H54 (cell line): ENCODE measurements around the gene LRP2.

Experiments used
- DNase-seq: peaks from one replicate; pipeline ENCODE4 v3.0.0; 2011; ENCODE audit warnings: low spot score, mixed read lengths; ENCODE audit not compliant: insufficient read length
- FAIRE-seq: peaks from 3 replicates; lab custom pipeline; 2011; peaks lifted over from hg19 to GRCh38; lab: Jason Lieb, UNC
- POLR2A ChIP-seq: IDR thresholded peaks from 2 replicates; pipeline ENCODE4 v1.6.1; 2011; ENCODE audit warnings: low read depth, mild to moderate bottlenecking, low read length

The LRP2 gene

GRCh38 chr2:169362894-169363559 lies 693 bp upstream of the LRP2 start:
- no peak for DNase-seq
- no peak for TF ChIP-seq POLR2A
- no peak for FAIRE-seq

DNA sequence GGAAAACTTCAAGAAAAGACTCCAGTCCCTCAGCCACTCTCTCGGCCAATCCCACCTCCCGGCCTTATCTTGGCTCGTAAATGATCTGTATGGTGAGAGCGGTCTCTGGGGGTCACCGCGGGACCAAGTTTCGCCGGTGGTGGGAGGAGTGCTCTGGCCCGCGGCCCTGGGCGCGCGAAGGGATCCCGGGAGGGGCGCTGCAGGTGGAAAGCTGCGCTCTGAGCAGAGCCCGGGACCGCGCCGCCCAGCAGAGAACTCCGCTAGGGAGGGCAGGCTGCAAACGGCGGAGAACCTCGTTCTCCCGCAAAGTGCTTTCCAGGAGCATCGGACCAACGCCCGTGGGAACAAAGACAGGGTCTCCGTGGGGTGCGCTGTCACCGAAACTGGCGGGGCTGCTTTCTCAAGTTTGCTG lies 622 bp downstream of the LRP2 start:
- DNase-seq (no peak), FAIRE-seq (no peak)
- no peak for TF ChIP-seq POLR2A

DNA sequence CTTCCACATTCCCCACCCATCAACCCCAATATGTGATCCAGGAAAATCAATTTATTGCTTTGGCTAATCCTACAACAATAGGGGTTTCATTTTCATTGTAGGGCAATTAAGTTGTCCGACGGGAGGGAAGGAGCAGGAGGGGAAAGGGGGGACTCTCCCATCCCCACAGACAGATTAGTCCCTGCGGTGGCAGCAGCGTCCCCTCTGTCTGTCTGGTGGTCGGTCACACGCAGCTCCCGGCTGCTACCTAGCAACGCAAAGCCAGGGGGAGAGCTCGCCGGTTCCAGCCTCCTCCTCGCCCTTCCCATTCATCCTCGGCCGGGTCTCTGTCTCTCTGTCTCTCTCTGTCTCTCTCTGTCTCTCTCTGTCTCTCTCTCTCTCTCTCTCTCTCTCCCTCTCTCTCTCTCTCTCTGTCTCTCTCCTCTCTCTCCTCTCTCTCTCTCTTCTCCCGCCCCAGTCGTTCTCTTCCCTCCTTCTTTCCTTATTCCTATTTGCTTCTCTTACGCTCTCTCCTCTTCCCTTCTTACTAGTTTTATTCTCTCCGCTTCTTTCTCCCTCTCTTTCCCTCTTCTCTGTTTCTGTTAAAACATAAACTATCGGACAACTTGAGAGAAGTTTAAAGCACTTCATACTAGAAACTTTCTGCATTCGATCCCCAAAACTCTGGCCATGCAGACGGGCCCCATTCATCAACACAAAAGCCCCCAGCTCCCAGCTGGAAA lies 1.2 kb downstream of the LRP2 start:
- TF ChIP-seq POLR2A: no peak
- DNase-seq (no peak), FAIRE-seq (no peak)

DNA sequence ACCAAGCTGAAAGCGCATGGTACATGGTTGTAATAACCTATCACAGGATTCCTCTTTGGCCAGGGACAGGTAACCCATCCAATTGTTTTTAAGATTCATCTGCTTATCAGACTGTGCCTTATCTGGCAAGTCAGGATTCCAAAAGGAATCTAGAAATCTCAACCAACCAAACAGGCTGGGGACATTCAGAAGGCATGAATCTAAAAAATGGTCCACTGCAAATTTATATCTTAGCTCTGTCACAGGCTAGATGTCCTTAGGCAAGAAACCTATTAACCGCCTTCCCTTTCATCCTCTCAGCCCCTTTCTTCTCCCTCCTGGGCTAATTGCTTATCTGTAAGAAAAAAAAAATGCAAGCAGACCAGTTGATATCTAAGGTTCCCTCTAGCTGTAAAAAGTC lies 4.3 kb downstream of the LRP2 start:
- FAIRE-seq (no peak), DNase-seq (no peak)
- TF ChIP-seq POLR2A: no peak

DNA sequence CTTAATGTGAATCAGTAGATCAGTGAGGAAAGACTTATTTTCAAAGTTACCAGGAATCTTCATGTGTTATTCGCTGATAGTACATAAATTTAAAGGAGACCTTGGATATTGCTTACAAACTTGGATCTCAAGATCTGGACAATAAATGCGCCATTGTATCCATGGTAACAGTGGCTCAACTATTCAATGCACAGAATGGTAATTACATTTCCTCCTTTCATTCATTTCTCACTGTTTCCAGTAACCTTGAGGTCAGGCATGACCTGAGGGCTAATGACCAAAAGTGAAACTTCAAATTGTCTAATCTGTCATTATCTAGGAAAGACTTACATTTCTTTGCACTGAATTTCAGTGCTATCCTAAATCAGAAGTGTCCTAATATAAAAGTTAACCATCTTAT lies 8.1 kb downstream of the LRP2 start:
- no peak for FAIRE-seq
- no peak for TF ChIP-seq POLR2A
- DNase-seq: no peak

DNA sequence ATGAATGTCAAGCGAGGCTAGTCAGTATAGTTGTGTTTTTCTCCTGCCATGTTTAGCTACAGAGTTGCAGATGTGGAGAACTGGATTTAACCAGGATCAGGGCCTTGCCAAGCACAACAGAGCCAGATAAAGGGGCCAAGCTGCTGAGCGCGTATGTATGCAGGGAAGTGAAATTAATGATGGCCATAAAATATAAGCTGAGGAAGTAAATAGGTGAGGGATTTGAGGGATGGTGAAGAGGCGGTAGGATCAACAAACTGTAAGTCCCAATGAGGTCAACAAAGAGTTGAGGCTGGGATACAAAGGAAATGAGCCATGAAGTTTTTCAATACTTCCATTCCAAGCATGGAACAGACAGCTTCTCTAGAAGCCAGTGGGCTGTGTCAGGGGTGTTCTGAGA lies 10.6 kb downstream of the LRP2 start:
- no peak for DNase-seq
- FAIRE-seq: no peak
- no peak for TF ChIP-seq POLR2A

- TF ChIP-seq POLR2A: no peak
- no peak for FAIRE-seq
Measured at GRCh38 chr2:169349535-169349934, 12.8 kb downstream of the LRP2 start.

GRCh38 chr2:169348321-169349024 lies 13.9 kb downstream of the LRP2 start:
- DNase-seq (no peak), FAIRE-seq (no peak)
- TF ChIP-seq POLR2A: no peak

More at GRCh38 chr2:169349535-169349934, 12.8 kb downstream of the LRP2 start:
- no peak for DNase-seq

DNA sequence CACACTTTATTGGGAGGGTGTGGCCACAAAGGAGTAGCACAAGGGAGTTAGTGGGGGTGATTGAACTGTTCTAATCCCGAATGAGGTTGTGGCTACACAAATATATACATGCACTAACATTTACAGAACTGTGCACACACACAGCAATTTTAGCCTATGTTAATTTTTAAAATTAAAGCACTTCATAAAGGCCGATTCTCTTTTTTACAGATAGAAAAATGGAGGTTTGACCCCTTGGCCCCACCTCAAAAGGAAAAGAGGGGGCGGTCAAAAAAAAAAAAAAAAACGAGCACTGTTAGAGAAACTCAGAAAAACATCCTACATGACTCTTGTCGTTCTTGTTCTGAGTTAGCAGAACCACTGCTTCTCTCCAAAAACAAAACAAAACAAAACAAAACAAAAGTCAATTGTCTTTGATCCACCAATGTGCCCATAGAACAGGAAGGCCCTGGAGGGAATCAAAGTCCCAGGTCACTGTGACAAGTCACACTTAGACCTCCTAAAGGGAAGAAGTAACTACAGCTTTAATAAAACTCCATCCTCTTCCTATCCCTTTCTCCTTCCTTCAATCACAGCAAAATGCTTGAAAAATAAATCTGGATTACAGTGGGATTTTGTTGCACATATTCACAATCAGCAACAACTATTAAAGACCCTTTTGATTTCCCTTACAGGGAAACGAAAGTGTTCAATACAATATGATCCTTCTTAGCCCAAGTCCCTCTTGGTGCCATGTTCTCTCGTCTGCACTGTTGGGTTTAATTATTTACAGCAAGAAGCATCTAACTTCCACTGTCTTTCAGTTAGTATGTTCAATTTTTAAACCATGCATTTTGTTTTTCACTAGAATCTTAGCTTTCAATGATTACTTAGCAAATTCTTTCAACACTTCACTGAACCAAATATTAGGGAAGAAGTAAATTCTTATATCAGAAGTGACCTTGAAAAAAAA lies 16.6 kb downstream of the LRP2 start:
- no peak for FAIRE-seq
- TF ChIP-seq POLR2A: no peak
- DNase-seq: no peak

DNA sequence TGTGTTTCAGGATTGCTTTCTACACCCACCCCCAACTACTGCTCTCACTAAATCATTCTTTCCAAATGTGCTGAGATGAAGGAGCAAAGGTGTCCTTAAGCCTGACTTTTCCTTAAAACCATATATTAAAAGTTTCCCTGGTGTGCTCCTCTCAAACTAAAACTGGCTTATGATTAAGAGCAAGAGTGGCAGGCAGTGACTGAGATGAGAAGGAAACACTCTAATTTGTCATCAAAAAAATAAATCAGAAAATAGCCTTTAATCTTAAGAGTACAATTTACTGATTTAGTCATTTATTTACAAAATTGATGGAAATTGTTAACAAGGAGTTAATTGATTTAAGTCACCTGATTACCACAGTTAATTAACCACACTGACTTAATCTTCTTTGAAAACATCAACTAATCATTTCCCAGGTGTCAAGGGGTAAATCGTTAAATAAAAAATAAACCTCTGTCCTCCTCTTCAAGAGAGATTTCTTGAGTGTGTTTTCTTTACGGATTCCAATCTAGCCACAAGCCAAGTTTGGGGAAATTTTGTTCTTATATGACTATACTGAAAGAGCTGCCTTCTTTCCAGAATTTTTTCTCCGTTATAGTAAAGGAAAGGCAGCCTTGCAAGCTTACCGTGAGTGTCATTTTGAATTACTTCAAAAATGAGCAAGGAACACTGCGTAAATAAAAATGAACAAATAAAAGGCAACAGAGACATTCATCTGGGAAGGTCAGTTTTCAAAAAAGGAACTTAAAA lies 17.4 kb downstream of the LRP2 start:
- DNase-seq (no peak), FAIRE-seq (no peak)
- no peak for TF ChIP-seq POLR2A

- FAIRE-seq (no peak), DNase-seq (no peak)
- no peak for TF ChIP-seq POLR2A
Measured at GRCh38 chr2:169343202-169343601, 19.1 kb downstream of the LRP2 start.

DNA sequence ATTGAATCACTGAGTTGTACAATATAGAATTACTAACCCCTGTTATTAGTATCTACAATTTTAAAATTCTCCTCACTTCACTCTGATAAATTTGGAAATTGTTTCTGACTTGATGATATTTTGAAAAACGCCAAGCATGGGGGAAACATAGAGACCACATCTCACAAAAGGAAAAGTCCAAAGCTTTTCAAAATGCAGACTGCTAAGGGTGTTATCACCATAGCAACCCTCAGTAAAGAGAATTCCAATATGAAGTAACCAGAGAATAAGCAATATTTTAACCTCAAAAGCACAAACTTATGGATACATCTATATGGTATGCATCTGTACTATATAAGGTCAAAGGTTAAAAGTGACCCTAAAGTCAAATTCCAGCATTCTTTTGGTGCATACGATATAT lies 22.7 kb downstream of the LRP2 start:
- no peak for FAIRE-seq
- DNase-seq: no peak
- no peak for TF ChIP-seq POLR2A

DNA sequence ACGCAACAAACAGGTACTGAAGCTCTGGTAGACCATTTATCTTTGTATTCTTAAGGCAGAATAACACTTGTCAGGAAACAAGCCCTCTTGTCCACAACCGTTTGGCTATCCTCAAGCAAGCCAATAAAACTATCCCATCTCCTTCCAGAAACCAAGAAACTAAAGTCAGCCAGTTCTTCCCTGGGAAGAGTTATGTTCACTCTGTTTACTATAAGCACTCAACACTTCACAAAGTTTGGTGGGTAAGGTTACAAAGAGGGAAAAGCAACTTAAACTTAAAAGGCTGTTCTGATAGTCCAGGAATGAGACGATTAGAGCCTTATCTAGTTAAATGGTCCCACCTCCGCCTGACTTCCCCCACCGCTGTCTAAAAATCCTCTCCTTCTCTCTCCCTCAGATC lies 25.6 kb downstream of the LRP2 start:
- TF ChIP-seq POLR2A: no peak
- no peak for DNase-seq
- no peak for FAIRE-seq
